Posterior cingulate gyrus (tissue), 11 donors: Measurements from ENCODE around the gene NFATC2.

Experiments
- DNase-seq, 10 donors: peaks; one replicate each; pipeline versions ENCODE4 v3.0.0 to v3.0.0-alpha.2; 2020 to 2021; ENCODE audit warnings: mixed read lengths in 3 of 10
- intact Hi-C: fragments of 100-400 bp; cut with DNase I; formaldehyde crosslinking; loops from one replicate; pipeline ENCODE4 v1.15.1; 2023

Gene NFATC2

GRCh38 chr20:51371720-51372119 lies 170.8 kb downstream of the NFATC2 start:
- intact Hi-C loops: loop anchor here (1.0 to 2.0 kb wide), 3 partner anchors 53 to 253 kb away; no protein-coding TSS in a partner anchor
- DNase-seq: no peak

GRCh38 chr20:51369503-51369902 lies 173.0 kb downstream of the NFATC2 start:
- intact Hi-C loops: no loop called here
- DNase-seq: peak in 1 of 10 donors; percentile 67

DNA sequence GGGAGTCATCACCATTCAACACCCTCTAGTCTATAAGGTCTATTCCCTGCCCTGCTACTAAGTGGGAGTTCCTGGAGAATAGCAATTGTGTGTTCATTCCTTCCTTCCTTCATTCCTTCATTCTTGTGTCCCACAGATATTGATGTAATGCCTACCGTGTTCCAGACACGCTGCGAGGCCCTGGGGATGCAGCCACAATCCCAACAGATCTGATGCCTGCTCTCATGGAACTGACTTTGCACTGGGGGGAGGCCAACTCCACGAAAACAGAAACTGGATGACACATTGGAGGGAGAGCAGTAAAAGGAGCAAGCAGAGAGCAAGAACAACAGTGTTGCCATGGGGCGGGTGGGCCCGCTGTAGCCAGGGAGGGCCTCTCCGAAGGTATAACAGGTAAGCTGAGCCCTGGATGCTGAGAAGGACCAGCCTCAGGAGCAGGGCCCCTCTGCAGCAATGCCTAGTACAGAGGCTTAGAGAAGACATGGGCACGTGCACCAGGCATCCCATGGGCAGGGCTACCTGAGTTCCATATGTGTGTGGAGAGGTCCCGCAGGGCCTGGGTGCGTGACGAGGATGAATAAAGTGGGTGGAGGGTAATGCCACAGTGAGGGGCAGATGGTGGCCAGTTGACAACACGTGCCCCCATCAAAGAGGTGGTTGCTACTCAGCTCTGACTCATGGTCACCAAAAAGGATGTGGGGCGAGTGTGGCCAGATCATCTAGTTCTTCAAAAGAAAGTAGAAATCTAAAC lies 173.9 kb downstream of the NFATC2 start:
- peak in 2 of 10 donors; percentile 57 to 69 for DNase-seq
- intact Hi-C loops: no loop called here

- DNase-seq: peak in 2 of 10 donors; percentile 14 to 26
- intact Hi-C loops: no loop called here
Observed at GRCh38 chr20:51366155-51366886, 176.2 kb downstream of the NFATC2 start.

- intact Hi-C loops: no loop called here
- DNase-seq: peak in 2 of 10 donors; percentile 10 to 12
Observed at GRCh38 chr20:51365670-51366069, 176.8 kb downstream of the NFATC2 start.

- intact Hi-C loops: no loop called here
- DNase-seq: no peak
Observed at GRCh38 chr20:51363813-51364212, 178.7 kb downstream of the NFATC2 start.

- DNase-seq: peak in 1 of 10 donors; percentile 40
- intact Hi-C loops: no loop called here
Observed at GRCh38 chr20:51363378-51363777, 179.1 kb downstream of the NFATC2 start.

DNA sequence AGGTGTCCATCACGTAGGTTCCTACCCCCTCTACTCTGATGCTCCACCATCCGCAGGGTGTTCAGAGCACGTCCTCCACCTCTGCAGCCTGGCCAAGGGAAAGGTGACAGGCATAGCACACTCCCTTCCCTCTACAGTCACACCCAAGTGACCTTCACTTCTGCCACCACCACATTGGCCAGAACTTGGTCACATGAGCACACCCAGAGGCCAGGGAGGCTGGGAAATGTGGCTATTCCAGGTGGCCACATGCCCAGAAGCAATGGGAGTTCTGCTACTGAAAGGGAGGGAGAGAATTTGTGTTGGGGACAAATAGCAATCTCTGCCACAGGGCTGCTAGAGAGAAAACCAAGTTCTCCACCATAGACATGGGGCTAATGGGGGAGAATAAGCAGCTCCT lies 180.3 kb downstream of the NFATC2 start:
- intact Hi-C loops: no loop called here
- peak in 1 of 10 donors; percentile 24 for DNase-seq

DNA sequence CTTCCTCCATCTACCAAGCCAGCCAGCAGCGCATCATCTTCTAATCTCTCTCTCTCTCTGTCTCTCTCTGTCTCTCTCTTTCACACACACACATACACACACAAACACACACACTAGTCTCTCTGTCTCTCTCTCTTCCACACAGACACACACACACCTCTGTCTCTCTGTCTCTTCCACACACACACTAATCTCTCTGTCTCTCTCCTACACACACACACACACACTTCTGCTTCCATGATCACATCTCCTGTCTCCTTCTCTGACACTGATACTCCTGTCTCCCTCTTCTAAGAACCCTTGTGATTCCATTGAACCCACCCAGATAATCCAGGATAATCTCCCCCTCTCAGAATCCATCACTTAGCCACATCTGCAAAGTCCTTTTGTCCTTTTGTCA lies 181.3 kb downstream of the NFATC2 start:
- no peak for DNase-seq
- intact Hi-C loops: no loop called here

GRCh38 chr20:51360451-51361201 lies 181.9 kb downstream of the NFATC2 start:
- peak in 1 of 10 donors; percentile 36 for DNase-seq
- intact Hi-C loops: no loop called here

GRCh38 chr20:51359947-51360346 lies 182.6 kb downstream of the NFATC2 start:
- intact Hi-C loops: no loop called here
- DNase-seq: peak in 1 of 10 donors; percentile 15

GRCh38 chr20:51359401-51359800 lies 183.1 kb downstream of the NFATC2 start:
- intact Hi-C loops: no loop called here
- peak in 1 of 10 donors; percentile 63 for DNase-seq

DNA sequence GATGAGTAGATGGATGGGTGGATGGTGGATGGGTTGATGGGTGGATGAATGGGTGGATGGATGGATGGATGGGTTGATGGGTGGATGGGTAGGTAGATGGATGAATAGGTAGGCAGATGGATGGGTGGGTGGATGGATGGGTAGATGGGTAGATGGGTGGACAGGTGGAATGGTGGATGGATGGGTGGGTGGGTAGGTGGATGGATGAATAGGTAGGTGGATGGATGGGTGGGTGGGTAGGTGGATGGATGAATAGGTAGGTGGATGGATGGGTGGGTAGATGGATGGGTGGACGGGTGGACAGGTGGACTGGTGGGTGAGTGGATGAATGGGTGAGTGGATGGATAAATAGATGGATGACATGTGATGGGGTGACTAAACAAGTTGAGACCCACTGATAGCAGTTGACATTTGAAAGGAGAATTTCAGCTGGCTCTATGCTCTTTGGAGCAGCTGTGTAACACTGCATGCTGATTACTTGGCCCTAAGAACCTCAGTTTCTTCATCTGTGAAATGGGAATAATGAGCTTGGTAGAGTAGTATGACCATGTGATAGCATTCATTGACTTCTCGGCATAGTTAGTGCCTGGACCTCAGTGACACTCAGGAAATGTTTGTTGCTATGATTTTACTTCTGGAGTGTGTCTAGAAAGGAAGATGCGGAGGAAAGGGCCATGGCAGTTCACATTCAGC lies 184.3 kb downstream of the NFATC2 start:
- peak in 1 of 10 donors; percentile 4 for DNase-seq
- intact Hi-C loops: no loop called here

DNA sequence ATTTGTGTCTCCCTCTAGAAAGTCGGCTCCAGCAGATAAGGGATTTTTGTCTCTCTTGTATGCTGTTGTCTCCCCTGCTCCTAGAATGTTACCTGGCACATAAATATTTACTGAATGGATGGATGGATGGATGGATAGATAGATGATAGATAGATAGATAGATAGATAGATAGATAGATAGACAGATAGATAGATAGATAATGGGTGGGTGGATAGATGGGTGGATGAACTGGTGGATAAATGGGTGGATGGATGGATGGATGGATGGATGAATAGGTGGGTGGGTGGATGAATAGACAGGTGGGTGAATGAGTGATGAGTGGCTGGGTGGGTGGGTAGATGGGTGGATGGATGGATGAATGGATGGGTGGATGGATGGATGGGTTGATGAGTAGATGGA lies 185.0 kb downstream of the NFATC2 start:
- DNase-seq: no peak
- intact Hi-C loops: no loop called here

GRCh38 chr20:51356871-51357270 lies 185.6 kb downstream of the NFATC2 start:
- intact Hi-C loops: no loop called here
- DNase-seq: peak in 2 of 10 donors; percentile 27 to 79

- peak in 2 of 10 donors; percentile 39 to 40 for DNase-seq
- intact Hi-C loops: no loop called here
Observed at GRCh38 chr20:51354769-51355319, 187.7 kb downstream of the NFATC2 start.

- intact Hi-C loops: no loop called here
- peak in 2 of 10 donors; percentile 52 to 76 for DNase-seq
Observed at GRCh38 chr20:51354191-51354768, 188.2 kb downstream of the NFATC2 start.

DNA sequence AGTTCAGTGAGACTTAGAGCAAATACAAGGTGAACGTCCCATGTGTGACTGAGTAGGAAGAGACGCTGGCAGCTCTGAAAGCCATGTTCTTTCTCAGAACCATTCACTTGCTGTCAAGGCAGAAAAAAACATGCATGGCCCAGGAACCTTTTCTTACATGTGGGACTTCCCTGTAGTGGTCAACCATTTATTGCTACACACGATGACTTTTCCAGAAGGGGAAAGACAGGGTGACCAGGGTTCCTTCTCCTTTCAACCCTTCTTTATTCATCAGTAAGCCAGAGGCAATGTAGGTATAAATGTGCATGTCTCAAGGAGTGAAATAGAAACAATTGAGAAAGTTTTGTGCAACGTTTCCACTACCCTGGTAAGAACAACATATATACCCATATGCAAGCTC lies 189.0 kb downstream of the NFATC2 start:
- no peak for DNase-seq
- intact Hi-C loops: no loop called here

DNA sequence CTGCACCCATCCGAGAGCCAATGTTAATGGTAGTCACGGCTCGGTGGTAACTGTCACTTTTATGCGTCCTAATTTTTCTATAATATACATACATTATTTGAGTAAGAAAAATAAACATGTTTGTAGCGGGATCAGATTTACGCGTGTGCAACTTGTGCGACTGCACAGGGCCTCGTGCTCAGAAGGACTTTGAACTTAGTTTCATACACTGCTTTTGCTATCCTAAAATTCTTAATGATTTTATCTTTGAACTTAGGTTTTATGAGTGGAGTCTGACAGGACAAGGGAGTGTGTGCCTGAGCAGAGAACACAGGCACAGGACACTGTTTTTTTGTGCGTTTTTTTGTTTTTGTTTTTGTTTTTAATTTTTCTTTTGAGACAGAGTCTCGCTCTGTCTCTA lies 189.7 kb downstream of the NFATC2 start:
- DNase-seq: no peak
- intact Hi-C loops: no loop called here
